Heart right ventricle (tissue), 16 donors: ENCODE measurements around the gene DMBX1. TPM values are rescaled to one million over a fixed set of nuclear protein-coding genes. Genes with fewer than 3 reads are reported as not detected.

Experiments
- ATAC-seq, 8 donors: fragments of 200-7000 bp; cut with Tn5 transposase; one replicate each; pipeline ENCODE4 v1.9.1; 2020; ENCODE audit warnings: mild to moderate bottlenecking in 8 of 8, moderate library complexity in 8 of 8, moderate number of reproducible peaks in 1 of 8
- DNase-seq, 2 donors: peaks; one replicate each; pipeline ENCODE4 v3.0.0-alpha.2; 2020
- H3K27ac ChIP-seq, 10 donors: fragments of 200-600 bp; sonication (generic) in 2 of 10; one replicate each; pipeline versions ENCODE4 v1.5.0 to v1.8.0; 2020 to 2022; ENCODE audit warnings: mild to moderate bottlenecking in 3 of 10
- H3K27me3 ChIP-seq, 7 donors: fragments of 200-600 bp; one replicate each; pipeline ENCODE4 v1.8.0; 2021 to 2022; ENCODE audit warnings: mild to moderate bottlenecking in 2 of 7
- H3K36me3 ChIP-seq, 9 donors: fragments of 200-600 bp; sonication (generic) in 1 of 9; one replicate each; pipeline versions ENCODE4 v1.5.0 to v1.8.0; 2020 to 2022; ENCODE audit warnings: mild to moderate bottlenecking in 2 of 9
- H3K4me1 ChIP-seq, 9 donors: fragments of 200-600 bp; sonication (generic) in 1 of 9; one replicate each; pipeline versions ENCODE4 v1.5.0 to v1.8.0; 2020 to 2022; ENCODE audit warnings: mild to moderate bottlenecking in 4 of 9
- H3K4me3 ChIP-seq, 10 donors: fragments of 200-600 bp; sonication (generic) in 2 of 10; one replicate each; pipeline versions ENCODE4 v1.5.0 to v1.8.0; 2020 to 2022; ENCODE audit warnings: mild to moderate bottlenecking in 7 of 10, moderate library complexity in 2 of 10
- H3K9me3 ChIP-seq, 11 donors: fragments of 200-600 bp in 10 of 11; sonication (generic) in 2 of 11; one replicate each; pipeline versions ENCODE4 v1.5.0 to v1.8.0; 2013 to 2022; ENCODE audit warnings: mild to moderate bottlenecking in 2 of 11, control low read depth in 1 of 11, moderate library complexity in 1 of 11
- WGBS, 2 donors: extraction: QIAGEN DNeasy Blood & Tissue Kit; methylation state at CpG; one replicate each; pipeline ENCODE4 v1.1.7; 2013; ENCODE audit warnings: inconsistent platforms in 1 of 2; 5-methylcytosine and 5-hydroxymethylcytosine counted together
- intact Hi-C, 10 donors: fragments of 100-400 bp; cut with DNase I; formaldehyde crosslinking; loops; one replicate each; pipeline versions ENCODE4 v1.11.1 to v1.14.2; 2022
- polyA plus RNA-seq, 2 donors: library from polyadenylated mRNA; stranded (reverse); fragments of 200-250 nt; gene quantifications; one replicate each; pipeline ENCODE4 v1.2.3, GENCODE V29; 2013
- total RNA-seq, 10 donors: library from RNA; stranded (reverse); fragmentation: NEBNext Ultra II Directional in 3 of 10; extraction: Animal tissue kit (Norgen Biotek cat#: 25700) in 3 of 10; gene quantifications; one replicate each; pipeline versions ENCODE4 v1.2.1 to v1.2.4, GENCODE V29; 2021 to 2023
- TF ChIP-seq, protein P1 (sequence below), 9 donors: fragments of 200-600 bp; sonication (generic) in 2 of 9; IDR thresholded peaks; one replicate each; pipeline versions ENCODE4 v1.5.0 to v1.8.0; 2021 to 2022; ENCODE audit warnings: antibody characterized with exemption in 9 of 9, mild to moderate bottlenecking in 5 of 9, moderate library complexity in 1 of 9
- donor health status: Arrhythmogenic right ventricular cardiomyopathy.
- donor health status: ischemic (EF 13 %, LVEDD 7.1; RV severe dilation, severe dysfunction).
- donor health status: healthy with polysubstance abuse.
- donor health status: DM: no; HTN: yes; CAD: no.
- donor health status: DM: no; HTN: no; CAD: no.
- donor health status: ischemic (EF 25% LVEDD 6.9; RV normal size, moderate dysfunction).
- donor health status: ischemic (EF 25% LVEDD 5.7; RV mildly dilated, moderate dysfunction).
- donor health status: healthy.
- donor health status: DM: yes; HTN: yes; CAD: no.
- donor health status: Ischemic cardiomyopathy.
- donor health status: ischemic (EF 35%, LVEDD 5.7; RV mildly dilated, moderate dysfunction).
- donor health status: nonischemic (EF 11% LVEDD 7.7; RV severe dilation, severe dysfunction).
- donor health status: DM: yes; HTN: yes; CAD: no.
- donor health status: PGD.
- donor health status: ischemic (EF 29% LVEDD 5.4; RV normal size, mild dysfunction).
- donor health status: nonischemic (EF 23%, LVEDD 6.1; RV moderate dilation, normal function).

The DMBX1 gene
- total and polyA plus RNA-seq, 12 donors = not detected

GRCh38 chr1:46527474-46528296 is 38.0 kb downstream of the DMBX1 start:
- H3K27me3 ChIP-seq = peaks cover 0 to 82% (median 70%) of the 10 kb centered on the region in 7 donors
- H3K9me3 ChIP-seq = no peaks in the 10 kb centered on the region
- DNase-seq = peak; percentile 80

GRCh38 chr1:46528297-46528955 is 38.8 kb downstream of the DMBX1 start:
- no peak for DNase-seq
- peaks cover 0 to 8% (median 1%) of the 10 kb centered on the region in 9 donors for H3K4me1 ChIP-seq
- no peaks in the 10 kb centered on the region for H3K36me3 ChIP-seq
- no peak overlapping the region for H3K4me3 ChIP-seq
- intact Hi-C loops = loop anchor here (1.0 to 5.0 kb wide), 11 partner anchors 50 to 122 kb away; no protein-coding TSS in a partner anchor
- no peak overlapping the region for H3K27ac ChIP-seq
- H3K27me3 ChIP-seq = peaks cover 0 to 85% (median 72%) of the 10 kb centered on the region in 7 donors
- TF ChIP-seq, protein P1, sequence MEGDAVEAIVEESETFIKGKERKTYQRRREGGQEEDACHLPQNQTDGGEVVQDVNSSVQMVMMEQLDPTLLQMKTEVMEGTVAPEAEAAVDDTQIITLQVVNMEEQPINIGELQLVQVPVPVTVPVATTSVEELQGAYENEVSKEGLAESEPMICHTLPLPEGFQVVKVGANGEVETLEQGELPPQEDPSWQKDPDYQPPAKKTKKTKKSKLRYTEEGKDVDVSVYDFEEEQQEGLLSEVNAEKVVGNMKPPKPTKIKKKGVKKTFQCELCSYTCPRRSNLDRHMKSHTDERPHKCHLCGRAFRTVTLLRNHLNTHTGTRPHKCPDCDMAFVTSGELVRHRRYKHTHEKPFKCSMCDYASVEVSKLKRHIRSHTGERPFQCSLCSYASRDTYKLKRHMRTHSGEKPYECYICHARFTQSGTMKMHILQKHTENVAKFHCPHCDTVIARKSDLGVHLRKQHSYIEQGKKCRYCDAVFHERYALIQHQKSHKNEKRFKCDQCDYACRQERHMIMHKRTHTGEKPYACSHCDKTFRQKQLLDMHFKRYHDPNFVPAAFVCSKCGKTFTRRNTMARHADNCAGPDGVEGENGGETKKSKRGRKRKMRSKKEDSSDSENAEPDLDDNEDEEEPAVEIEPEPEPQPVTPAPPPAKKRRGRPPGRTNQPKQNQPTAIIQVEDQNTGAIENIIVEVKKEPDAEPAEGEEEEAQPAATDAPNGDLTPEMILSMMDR (IDR thresholded peaks at IDR 0.05) = peak in 3 of 9 donors; percentile 29 to 42 (median 31)
- H3K9me3 ChIP-seq = no peaks in the 10 kb centered on the region
- WGBS, 2 donors = 29% methylated on average over 11 of the region's 11 CpGs
- no peak for ATAC-seq

More at GRCh38 chr1:46527474-46528296, 38.0 kb downstream of the DMBX1 start:
- 29 to 30% methylated on average over 3 of the region's 3 CpGs for WGBS, 2 donors
- Histone ChIP-seq H3K36me3 (no peaks in the 10 kb centered on the region), H3K27ac (no peak overlapping the region), H3K4me1 (peaks cover 0 to 12% (median 2%) of the 10 kb centered on the region in 9 donors), H3K4me3 (no peak overlapping the region)
- peak; percentile 73 to 91 (median 84) for ATAC-seq
- intact Hi-C loops = loop anchor here (1.0 to 5.0 kb wide), 11 partner anchors 49 to 121 kb away; no protein-coding TSS in a partner anchor
- TF ChIP-seq, protein P1 (IDR thresholded peaks at IDR 0.05) = peak; percentile 81 to 96 (median 91)

GRCh38 chr1:46529031-46529630 is 39.5 kb downstream of the DMBX1 start:
- intact Hi-C loops = loop anchor here (2.0 to 5.0 kb wide), 7 partner anchors 50 to 122 kb away; no protein-coding TSS in a partner anchor
- peaks cover 0 to 86% (median 72%) of the 10 kb centered on the region in 7 donors for H3K27me3 ChIP-seq
- WGBS, 2 donors = 61 to 63% methylated on average over 4 of the region's 4 CpGs

More at GRCh38 chr1:46529031-46529630, 39.5 kb downstream of the DMBX1 start:
- H3K4me1 ChIP-seq = peaks cover 0 to 11% (median 4%) of the 10 kb centered on the region in 9 donors
- no peak overlapping the region for H3K4me3 ChIP-seq
- H3K36me3 ChIP-seq = no peaks in the 10 kb centered on the region
- TF ChIP-seq, protein P1 (IDR thresholded peaks at IDR 0.05) = no peak
- DNase-seq = no peak
- no peaks in the 10 kb centered on the region for H3K9me3 ChIP-seq
- no peak overlapping the region for H3K27ac ChIP-seq
- no peak for ATAC-seq
